HG02588 (cell line): ENCODE data around the gene ZBTB7C.

Experiments used
- ATAC-seq: cut with Tn5 transposase; IDR thresholded peaks from one replicate; pipeline ENCODE4 v1.9.1; 2021; ENCODE audit warnings: mild to moderate bottlenecking, moderate library complexity; ENCODE audit not compliant: unreplicated experiment

Gene ZBTB7C

GRCh38 chr18:48100651-48101165 lies 308.5 kb downstream of the ZBTB7C start:
- ATAC-seq, result no peak

GRCh38 chr18:48100165-48100575 lies 309.0 kb downstream of the ZBTB7C start:
- ATAC-seq, result no peak

GRCh38 chr18:48099481-48100164 lies 309.6 kb downstream of the ZBTB7C start:
- ATAC-seq, result no peak

DNA sequence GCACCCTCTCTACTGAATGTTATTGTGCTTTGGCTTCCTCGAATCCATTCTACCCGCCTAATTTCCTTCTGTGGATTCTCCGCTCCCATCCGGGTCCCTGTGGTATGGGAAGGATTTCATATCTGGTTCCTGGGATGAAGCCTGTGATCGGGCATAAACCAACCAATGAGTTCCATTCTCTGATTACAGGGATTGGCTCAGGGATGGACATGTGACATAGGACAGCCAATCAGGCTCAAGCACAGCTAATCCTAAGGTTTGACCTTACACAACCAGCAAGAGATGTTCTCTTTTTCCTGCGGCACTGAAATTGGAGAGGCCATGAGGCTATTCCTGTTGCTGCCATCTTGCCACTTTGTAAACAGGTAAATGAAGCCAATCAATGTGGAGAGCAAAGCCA lies 310.6 kb downstream of the ZBTB7C start:
- no peak for ATAC-seq

DNA sequence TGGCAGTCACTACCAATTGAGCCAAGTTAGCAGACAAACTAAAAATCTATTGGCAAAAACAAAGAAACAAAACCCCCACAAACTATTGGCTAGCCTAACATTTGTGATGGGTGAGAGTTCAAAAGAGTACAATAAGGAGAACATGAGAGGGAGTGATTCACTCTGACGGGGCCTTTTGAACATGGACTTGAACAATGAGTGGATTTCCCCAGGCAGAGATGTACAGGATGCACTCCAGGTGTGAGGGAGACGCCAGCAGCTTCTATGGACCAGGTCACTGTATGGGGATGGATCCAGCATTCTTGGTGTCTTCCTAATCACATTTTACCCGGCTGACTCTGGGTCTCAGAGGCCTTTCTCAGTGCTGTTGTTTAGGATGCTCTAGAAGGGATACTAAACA lies 311.2 kb downstream of the ZBTB7C start:
- no peak for ATAC-seq

GRCh38 chr18:48095726-48096125 lies 313.5 kb downstream of the ZBTB7C start:
- no peak for ATAC-seq

DNA sequence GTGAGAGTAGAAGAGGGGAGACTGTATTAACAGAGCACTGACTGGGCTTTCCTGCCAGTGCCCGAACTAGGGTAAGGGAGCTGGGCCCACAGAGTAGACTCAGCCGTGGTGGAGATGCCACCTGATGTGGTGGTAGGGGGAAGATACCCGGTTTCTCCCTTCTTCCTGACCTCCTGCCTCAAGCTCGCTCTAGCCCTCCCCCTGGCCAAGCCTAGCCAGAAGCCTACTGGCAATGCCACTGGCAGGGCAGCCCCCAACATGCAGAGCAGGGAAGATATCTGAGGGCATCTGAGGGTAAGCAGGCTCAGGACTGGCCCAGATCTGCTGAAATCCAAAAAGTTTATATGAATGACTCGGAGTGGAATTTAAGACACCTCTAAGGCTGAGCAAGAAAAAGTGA lies 316.1 kb downstream of the ZBTB7C start:
- ATAC-seq, result no peak

GRCh38 chr18:48091869-48092497 lies 317.2 kb downstream of the ZBTB7C start:
- ATAC-seq, result no peak

DNA sequence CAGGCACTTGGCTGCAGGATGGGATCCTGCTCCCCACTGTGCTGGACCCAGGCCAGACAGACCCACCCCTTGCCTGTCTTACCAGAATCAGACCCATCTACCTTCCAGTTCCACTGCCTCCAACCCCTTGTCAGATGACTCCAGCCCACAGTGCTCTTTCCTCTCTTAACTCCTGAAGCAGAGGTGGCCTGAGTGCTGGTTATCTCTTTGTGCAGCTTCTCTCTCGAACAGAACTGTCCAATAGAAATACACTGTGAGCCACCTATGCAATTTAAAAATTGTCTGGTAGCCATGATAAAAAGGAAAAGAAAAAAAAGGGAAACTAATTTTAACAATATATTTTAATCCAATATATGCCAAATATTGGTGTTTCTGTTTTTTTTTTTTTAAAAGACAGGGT lies 318.5 kb downstream of the ZBTB7C start:
- no peak for ATAC-seq

GRCh38 chr18:48090021-48090420 lies 319.2 kb downstream of the ZBTB7C start:
- ATAC-seq, result no peak

DNA sequence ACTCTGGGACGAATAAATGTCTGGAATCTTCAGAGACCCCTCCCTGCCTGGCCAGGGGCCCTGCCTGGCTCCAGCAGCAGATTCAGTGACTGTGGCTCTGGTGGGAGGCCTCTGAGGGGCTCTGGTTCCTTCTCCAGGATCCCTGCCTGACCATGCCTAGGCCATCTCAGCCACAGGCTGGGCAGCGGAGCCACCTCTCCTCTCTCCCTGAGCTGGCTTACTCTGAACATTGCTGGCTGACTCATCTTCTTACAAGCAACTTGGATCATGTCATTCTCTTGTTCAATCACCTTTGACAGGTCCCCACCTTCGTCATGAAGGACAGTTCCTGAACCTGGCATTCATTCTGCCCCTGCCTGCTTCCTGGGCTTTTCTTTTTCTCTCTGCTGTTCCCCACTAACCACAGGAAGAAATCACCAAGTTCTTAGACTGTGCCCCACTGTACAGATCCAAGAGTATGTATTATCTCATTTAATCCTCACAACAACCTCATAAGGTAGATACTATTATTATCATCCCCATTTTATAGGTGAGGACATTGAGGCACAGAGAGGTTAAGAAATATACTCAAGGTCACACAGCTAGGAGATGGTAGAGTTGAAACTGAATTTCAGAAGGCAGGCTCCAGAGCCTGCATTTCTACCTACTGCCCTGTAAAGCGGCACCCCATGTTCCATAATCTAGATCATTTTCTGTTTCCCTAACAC lies 323.2 kb downstream of the ZBTB7C start:
- ATAC-seq, result no peak

GRCh38 chr18:48084858-48085257 lies 324.3 kb downstream of the ZBTB7C start:
- ATAC-seq, result no peak

DNA sequence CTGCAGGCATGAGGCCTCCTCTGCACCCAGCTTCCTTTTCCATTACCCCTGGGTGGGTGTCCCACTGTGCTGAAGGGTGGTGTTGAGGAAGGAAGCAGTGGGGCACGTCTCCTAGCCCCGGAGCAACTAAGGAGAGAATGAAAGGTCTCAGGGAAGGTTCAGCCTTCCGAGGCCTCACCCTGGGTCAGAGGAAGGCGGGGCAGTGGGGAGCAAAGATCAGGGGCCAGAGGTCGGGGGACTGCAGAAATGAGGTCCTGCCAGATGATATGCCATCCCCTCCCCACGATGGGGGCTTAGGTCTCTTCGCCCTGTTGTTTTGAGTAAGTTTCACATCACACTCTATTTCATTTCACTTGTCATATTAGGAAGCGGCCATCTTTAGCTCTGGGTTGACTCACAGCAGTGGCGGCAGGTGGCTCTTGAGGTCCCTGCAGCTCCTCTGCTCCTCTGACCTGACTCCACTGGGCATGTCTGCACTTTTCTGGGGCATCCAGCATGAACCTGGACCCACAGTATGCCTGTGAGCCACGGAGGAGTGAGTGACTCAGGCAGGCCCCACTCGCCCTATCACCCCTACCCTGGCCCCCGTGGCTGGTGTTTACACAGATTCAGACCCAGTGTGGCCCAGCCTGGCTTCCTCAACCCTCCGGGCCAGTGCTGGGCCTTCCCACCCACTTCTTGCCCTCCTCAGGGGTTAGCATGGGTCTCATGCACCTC lies 325.0 kb downstream of the ZBTB7C start:
- ATAC-seq, result no peak

- ATAC-seq, result no peak
Observed at GRCh38 chr18:48080546-48080945, 328.6 kb downstream of the ZBTB7C start.

DNA sequence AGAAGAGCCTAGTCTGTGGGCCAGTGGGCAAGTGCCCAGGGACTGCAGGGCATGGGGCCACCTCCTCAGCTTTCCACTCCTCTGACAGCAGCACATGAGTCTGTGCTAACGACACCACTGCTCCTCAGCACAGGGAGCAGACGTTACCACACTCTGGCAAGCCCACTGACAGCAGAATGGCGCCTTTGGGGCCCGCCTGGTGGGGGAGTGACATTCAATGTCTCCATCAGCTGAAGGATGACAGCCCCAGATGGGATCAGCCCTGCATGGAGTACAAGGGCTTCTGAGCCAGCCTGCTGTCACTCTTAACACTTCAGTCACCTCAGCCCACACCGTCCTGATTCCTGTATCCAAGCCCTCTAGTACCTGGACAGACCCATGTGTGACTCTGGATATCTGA lies 329.3 kb downstream of the ZBTB7C start:
- no peak for ATAC-seq

- ATAC-seq, result no peak
Observed at GRCh38 chr18:48078448-48078847, 330.7 kb downstream of the ZBTB7C start.

GRCh38 chr18:48077291-48077690 lies 331.9 kb downstream of the ZBTB7C start:
- no peak for ATAC-seq

- ATAC-seq, result no peak
Observed at GRCh38 chr18:48076461-48076860, 332.7 kb downstream of the ZBTB7C start.

DNA sequence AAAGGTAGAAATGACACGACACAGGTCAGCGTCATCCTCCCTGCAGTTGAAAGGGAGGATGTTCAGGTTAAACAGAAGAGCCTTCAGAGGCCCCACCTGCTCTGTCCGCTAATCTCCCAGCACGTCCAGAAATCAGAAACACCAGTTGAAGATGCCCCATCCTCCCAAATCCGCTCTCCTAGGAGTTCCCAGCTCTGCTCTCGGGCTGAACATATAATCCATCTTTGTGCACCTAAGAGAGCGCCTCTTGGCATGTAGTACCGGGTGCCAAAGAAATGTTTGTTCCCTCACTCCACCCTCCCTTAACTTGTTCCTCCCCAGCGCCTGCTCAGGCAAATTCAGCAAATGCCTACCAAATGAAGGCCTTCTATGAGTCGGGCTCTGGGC lies 333.5 kb downstream of the ZBTB7C start:
- no peak for ATAC-seq

GRCh38 chr18:48074929-48075706 lies 334.1 kb downstream of the ZBTB7C start:
- ATAC-seq, result no peak
